ENCODE data around the gene HAGHL.

DNA sequence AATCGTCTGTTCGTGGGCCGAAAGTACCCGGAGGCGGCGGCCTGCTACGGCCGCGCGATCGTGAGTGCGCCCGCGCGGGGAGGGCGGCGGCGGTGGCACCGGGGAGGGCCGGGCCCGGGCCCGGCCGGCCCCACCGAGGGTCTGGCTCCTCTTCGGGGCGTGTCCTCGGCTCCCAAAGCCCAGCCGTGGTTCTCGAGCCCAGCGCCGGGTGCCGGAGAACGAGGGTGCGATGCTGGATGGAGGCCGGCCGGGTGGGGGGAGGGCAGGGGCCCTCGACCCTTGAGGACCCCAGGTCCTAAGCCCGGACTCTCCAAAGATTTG lies 46.3 kb upstream of the HAGHL start:
- no peak for TF ChIP-seq POLR2A (IDR thresholded peaks at IDR 0.05)
- TF ChIP-seq, protein P1, sequence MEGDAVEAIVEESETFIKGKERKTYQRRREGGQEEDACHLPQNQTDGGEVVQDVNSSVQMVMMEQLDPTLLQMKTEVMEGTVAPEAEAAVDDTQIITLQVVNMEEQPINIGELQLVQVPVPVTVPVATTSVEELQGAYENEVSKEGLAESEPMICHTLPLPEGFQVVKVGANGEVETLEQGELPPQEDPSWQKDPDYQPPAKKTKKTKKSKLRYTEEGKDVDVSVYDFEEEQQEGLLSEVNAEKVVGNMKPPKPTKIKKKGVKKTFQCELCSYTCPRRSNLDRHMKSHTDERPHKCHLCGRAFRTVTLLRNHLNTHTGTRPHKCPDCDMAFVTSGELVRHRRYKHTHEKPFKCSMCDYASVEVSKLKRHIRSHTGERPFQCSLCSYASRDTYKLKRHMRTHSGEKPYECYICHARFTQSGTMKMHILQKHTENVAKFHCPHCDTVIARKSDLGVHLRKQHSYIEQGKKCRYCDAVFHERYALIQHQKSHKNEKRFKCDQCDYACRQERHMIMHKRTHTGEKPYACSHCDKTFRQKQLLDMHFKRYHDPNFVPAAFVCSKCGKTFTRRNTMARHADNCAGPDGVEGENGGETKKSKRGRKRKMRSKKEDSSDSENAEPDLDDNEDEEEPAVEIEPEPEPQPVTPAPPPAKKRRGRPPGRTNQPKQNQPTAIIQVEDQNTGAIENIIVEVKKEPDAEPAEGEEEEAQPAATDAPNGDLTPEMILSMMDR (IDR thresholded peaks at IDR 0.05): no peak

Data from esophagus squamous epithelium (tissue), 4 donors.